GM12875 (cell line): Measurements from ENCODE around the gene TXK.

Source experiments
- H3K4me3 ChIP-seq: one replicate; pipeline ENCODE4 v1.5.1; 2011; ENCODE audit warnings: low read depth, low read length, control low read depth
- TF ChIP-seq, protein P1 (sequence below): IDR thresholded peaks from 2 replicates; pipeline ENCODE4 v1.5.1; 2011; ENCODE audit warnings: low read depth, mild to moderate bottlenecking, control low read depth, inconsistent platforms, low read length, moderate library complexity, borderline replicate concordance; ENCODE audit not compliant: insufficient read depth

Gene TXK

DNA sequence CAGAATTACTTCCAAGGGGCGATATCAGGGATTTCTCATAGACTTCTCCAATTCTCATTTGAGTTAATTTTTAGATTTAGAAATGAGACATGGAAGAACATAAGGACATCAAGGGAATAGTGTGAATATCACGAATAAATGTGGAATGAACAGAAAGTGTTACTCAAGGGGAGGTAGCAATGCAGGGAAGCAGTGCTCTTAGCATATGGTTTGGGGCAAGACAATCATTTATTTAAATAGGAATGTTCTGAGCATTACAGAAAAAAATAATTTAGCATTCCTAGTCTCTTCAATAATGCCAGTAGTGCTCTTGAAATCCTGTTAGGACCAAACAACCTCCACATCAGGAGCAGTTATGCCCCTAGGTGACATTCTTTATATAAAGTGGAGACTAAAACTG lies 55.6 kb downstream of the TXK start:
- TF ChIP-seq, protein P1, sequence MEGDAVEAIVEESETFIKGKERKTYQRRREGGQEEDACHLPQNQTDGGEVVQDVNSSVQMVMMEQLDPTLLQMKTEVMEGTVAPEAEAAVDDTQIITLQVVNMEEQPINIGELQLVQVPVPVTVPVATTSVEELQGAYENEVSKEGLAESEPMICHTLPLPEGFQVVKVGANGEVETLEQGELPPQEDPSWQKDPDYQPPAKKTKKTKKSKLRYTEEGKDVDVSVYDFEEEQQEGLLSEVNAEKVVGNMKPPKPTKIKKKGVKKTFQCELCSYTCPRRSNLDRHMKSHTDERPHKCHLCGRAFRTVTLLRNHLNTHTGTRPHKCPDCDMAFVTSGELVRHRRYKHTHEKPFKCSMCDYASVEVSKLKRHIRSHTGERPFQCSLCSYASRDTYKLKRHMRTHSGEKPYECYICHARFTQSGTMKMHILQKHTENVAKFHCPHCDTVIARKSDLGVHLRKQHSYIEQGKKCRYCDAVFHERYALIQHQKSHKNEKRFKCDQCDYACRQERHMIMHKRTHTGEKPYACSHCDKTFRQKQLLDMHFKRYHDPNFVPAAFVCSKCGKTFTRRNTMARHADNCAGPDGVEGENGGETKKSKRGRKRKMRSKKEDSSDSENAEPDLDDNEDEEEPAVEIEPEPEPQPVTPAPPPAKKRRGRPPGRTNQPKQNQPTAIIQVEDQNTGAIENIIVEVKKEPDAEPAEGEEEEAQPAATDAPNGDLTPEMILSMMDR, result no peak
- H3K4me3 ChIP-seq, result no peak overlapping the region

DNA sequence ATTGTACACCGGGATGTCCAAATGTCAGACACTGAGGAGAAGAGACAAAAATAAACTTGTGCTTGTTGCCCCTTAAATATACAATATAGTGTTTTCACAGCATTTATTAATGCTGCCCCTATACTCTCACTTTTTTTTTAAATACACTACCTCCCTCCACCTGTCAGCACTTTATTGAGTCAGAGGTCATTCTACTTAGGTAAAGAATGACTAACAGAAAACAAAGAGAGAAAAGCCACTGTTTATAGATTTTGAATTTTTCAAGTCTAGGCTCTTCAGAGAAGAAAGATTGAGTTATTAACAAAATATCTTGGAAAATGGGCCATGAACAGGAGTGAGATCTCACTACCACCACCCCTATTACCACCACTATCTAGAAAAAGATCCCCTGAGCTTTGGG lies 59.4 kb downstream of the TXK start:
- TF ChIP-seq, protein P1, result no peak
- no peak overlapping the region for H3K4me3 ChIP-seq

DNA sequence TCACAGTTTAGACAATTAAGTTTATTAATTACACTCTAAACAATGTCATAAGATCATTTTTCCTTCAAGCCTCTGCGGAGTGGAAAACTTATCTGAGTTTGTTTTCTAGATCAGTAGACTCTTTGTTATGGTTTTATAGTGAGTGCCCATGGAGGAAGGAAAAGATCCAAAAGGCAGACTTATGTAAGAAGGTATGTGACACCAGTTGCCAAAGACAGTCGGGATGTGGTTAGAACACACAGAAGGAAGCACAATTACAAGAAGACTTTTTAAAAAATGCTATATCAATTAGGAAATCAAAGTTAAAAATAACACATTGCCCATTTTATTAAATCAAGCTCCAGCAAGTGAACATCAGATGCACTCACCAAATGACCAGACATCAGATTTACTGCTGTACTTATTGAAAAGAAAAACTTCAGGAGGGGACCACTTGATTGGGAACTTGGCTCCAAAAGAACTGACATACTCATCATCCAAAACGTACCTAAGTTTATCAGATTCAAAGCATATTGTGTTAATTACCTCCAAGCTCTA lies 60.4 kb downstream of the TXK start:
- no peak overlapping the region for H3K4me3 ChIP-seq
- TF ChIP-seq, protein P1, result no peak

DNA sequence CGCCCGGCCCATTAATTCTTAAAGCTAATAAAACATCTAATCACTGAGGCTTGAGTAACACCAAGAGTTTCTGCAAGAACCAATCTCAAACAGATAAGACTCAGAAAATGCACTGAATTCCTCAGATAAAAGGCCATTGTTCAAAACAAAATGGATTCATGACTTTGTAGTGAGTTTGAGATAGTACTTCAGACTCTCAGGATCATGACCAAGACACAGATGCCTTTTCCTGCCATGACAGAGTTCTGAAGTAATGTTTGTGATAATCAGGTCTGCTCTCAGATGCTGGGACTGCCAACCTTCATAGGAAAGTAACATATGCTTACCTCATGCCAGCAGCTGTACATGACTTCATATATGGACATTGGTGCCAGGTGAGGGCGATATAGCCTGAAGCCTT lies 62.9 kb downstream of the TXK start:
- H3K4me3 ChIP-seq, result no peak overlapping the region
- TF ChIP-seq, protein P1, result no peak

DNA sequence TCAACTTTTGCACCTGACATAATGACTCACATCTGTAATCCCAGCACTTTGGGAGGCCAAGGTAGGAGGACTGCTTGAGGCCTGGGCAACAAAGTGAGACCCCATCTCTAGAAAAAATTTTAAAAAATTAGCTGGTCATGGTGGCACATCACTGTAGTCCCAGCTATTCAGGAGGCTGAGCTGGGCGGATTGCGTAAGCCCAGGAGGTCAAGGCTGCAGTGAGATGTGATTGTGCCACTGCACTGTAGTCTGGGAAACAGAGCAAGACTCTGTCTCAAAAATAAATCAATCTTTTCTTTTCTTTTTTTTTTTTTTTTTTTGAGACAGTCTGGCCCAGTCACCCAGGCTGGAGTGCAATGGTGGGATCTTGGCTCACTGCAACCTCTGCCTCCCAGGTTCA lies 65.0 kb downstream of the TXK start:
- no peak overlapping the region for H3K4me3 ChIP-seq
- TF ChIP-seq, protein P1, result no peak

DNA sequence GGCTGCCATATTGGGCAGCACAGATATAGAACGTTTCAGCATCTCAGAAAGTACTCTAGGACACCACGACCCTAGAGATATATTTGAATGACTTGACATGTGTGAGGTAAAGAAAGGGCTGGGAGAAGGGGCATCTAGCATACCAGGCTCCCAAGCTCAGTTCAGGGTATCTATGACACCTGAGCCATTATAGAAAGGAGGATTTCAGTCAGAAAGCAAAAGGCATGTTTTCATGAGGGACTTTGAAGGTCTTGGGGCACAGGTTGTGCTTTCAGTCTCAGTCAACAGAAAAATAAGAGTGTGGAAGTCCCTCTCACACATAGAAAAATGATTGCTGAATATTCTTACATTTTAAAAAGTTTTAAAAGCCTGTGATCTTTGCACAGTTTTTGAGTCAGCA lies 65.9 kb downstream of the TXK start:
- no peak overlapping the region for H3K4me3 ChIP-seq
- TF ChIP-seq, protein P1, result no peak

DNA sequence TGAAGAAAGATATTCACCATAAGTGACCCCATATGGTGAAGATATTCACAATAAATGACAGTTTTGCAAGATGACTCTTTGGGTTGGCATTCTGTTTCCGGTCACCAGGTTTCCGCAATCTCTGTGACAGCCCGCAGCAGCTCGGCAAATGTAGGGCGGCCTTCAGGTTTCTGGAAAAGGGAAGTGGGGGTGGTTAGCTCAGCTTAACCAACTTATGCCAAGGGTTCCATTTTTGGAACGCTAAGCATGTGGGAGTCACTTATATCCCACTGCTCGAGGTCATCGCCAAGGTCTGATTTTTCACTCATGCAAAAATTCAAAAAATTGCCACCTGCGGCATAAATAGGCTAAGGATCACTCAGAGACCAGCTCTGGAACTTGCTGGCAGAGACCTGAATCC lies 66.5 kb downstream of the TXK start:
- H3K4me3 ChIP-seq, result no peak overlapping the region
- TF ChIP-seq, protein P1, result no peak
